GM12874 (cell line): ENCODE measurements around the gene CACNA2D1.

ENCODE experiments used
- CTCF ChIP-seq: IDR thresholded peaks from 2 replicates; pipeline ENCODE4 v1.5.1; 2011; ENCODE audit warnings: low read depth, mild to moderate bottlenecking, control low read depth, low read length, moderate library complexity; ENCODE audit not compliant: insufficient read depth

The CACNA2D1 gene

GRCh38 chr7:82057476-82057875 lies 386.1 kb downstream of the CACNA2D1 start:
- TF ChIP-seq CTCF = no peak

- TF ChIP-seq CTCF = no peak
Measured at GRCh38 chr7:82056282-82056681, 387.3 kb downstream of the CACNA2D1 start.

GRCh38 chr7:82054544-82054943 lies 389.0 kb downstream of the CACNA2D1 start:
- TF ChIP-seq CTCF = no peak

GRCh38 chr7:82053453-82054032 lies 390.0 kb downstream of the CACNA2D1 start:
- no peak for TF ChIP-seq CTCF

- TF ChIP-seq CTCF = no peak
Measured at GRCh38 chr7:82051601-82052000, 392.0 kb downstream of the CACNA2D1 start.

- no peak for TF ChIP-seq CTCF
Measured at GRCh38 chr7:82050792-82051191, 392.8 kb downstream of the CACNA2D1 start.

- no peak for TF ChIP-seq CTCF
Measured at GRCh38 chr7:82049891-82050533, 393.6 kb downstream of the CACNA2D1 start.
